Liver (tissue), 9 donors: ENCODE data around the gene SNX10. TPM values are rescaled to one million over a fixed set of nuclear protein-coding genes. Genes with fewer than 3 reads are reported as not detected.

ENCODE experiments used
- DNase-seq: peaks from one replicate; pipeline ENCODE4 v3.0.0-alpha.2; 2017; ENCODE audit warnings: low spot score
- H3K27ac ChIP-seq, 2 donors: one replicate each; pipeline ENCODE4 v1.7.0; 2013; ENCODE audit warnings: inconsistent platforms in 2 of 2, low read length in 2 of 2, control low read depth in 1 of 2, low read depth in 1 of 2, mild to moderate bottlenecking in 1 of 2
- H3K27me3 ChIP-seq, 4 donors: one replicate each; pipeline versions ENCODE4 v1.6.1 to v1.7.0; 2013; ENCODE audit warnings: low read length in 3 of 4, inconsistent platforms in 1 of 4, mild to moderate bottlenecking in 1 of 4, moderate library complexity in 1 of 4; ENCODE audit not compliant: control insufficient read depth in 4 of 4, insufficient read depth in 4 of 4
- H3K36me3 ChIP-seq, 4 donors: one replicate each; pipeline versions ENCODE4 v1.6.1 to v1.7.0; 2013; ENCODE audit warnings: low read length in 3 of 4, mild to moderate bottlenecking in 3 of 4, low read depth in 1 of 4, moderate library complexity in 1 of 4; ENCODE audit not compliant: control insufficient read depth in 4 of 4, insufficient read depth in 3 of 4
- H3K4me1 ChIP-seq, 4 donors: one replicate each; pipeline versions ENCODE4 v1.6.1 to v1.7.0; 2013; ENCODE audit warnings: low read length in 3 of 4, mild to moderate bottlenecking in 3 of 4, moderate library complexity in 1 of 4; ENCODE audit not compliant: control insufficient read depth in 4 of 4, insufficient read depth in 4 of 4
- H3K4me3 ChIP-seq, 3 donors: one replicate each; pipeline versions ENCODE4 v1.6.1 to v1.7.0; 2013; ENCODE audit warnings: low read length in 3 of 3, control low read depth in 1 of 3, low read depth in 1 of 3, mild to moderate bottlenecking in 1 of 3
- H3K9ac ChIP-seq, 2 donors: one replicate each; pipeline ENCODE4 v1.7.0; 2013; ENCODE audit warnings: low read length in 2 of 2, mild to moderate bottlenecking in 2 of 2, moderate library complexity in 2 of 2, control low read depth in 1 of 2, low read depth in 1 of 2
- H3K9me3 ChIP-seq, 4 donors: one replicate each; pipeline versions ENCODE4 v1.6.1 to v1.7.0; 2013; ENCODE audit warnings: low read length in 3 of 4; ENCODE audit not compliant: control insufficient read depth in 4 of 4
- EGR1 ChIP-seq, 2 donors: IDR thresholded peaks; 2 replicates each; pipeline ENCODE4 v1.6.1; 2016 to 2018; ENCODE audit warnings: antibody characterized with exemption in 2 of 2, low read depth in 2 of 2
- FOXA2 ChIP-seq: IDR thresholded peaks from 2 replicates; pipeline ENCODE4 v1.6.1; 2016; ENCODE audit warnings: antibody characterized with exemption
- GABPA ChIP-seq, 2 donors: IDR thresholded peaks in 1 of 2; conservative IDR thresholded peaks in 1 of 2; 2 replicates each; pipeline ENCODE4 v1.6.1; 2016; ENCODE audit warnings: antibody characterized with exemption in 2 of 2, mild to moderate bottlenecking in 1 of 2, moderate library complexity in 1 of 2
- HNF4A ChIP-seq, 2 donors: conservative IDR thresholded peaks; 2 replicates each; pipeline ENCODE4 v1.6.1; 2016; ENCODE audit warnings: antibody characterized with exemption in 2 of 2, mild to moderate bottlenecking in 2 of 2
- HNF4G ChIP-seq: IDR thresholded peaks from 2 replicates; pipeline ENCODE4 v1.6.1; 2016; ENCODE audit warnings: antibody characterized with exemption
- NR2F2 ChIP-seq: IDR thresholded peaks from 2 replicates; pipeline ENCODE4 v1.6.1; 2016; ENCODE audit warnings: antibody characterized with exemption
- RXRA ChIP-seq, 2 donors: IDR thresholded peaks; 2 replicates each; pipeline ENCODE4 v1.6.1; 2017 to 2018; ENCODE audit warnings: antibody characterized with exemption in 2 of 2, mild to moderate bottlenecking in 1 of 2
- TAF1 ChIP-seq: conservative IDR thresholded peaks from 2 replicates; pipeline ENCODE4 v1.6.1; 2016; ENCODE audit warnings: antibody characterized with exemption, mild to moderate bottlenecking
- WGBS: extraction: QIAGEN DNeasy Blood & Tissue Kit; methylation state at CpG from one replicate; pipeline ENCODE4 v1.1.7; 2013; 5-methylcytosine and 5-hydroxymethylcytosine counted together
- polyA plus RNA-seq, 2 donors: library from polyadenylated mRNA; stranded (reverse) in 1 of 2; unstranded in 1 of 2; fragments of 200-250 nt in 1 of 2; fragments of >200 nt in 1 of 2; fragmentation: Nextera tagmentation in 1 of 2; extraction: Ambion mirVana in 1 of 2; gene quantifications; one replicate each; pipeline versions ENCODE4 v1.2.1 to v1.2.3, GENCODE V29; 2013 to 2015
- total RNA-seq, 2 donors: library from RNA; depleted of rRNA; stranded (reverse); fragments of >200 nt; gene quantifications; one replicate each; pipeline ENCODE4 v1.2.3, GENCODE V29; 2014
- TF ChIP-seq, protein P1 (sequence below): IDR thresholded peaks from 2 replicates; pipeline ENCODE4 v1.6.1; 2016; ENCODE audit warnings: antibody characterized with exemption
- TF ChIP-seq, protein P2 (sequence below): IDR thresholded peaks from 2 replicates; pipeline ENCODE4 v1.6.1; 2016; ENCODE audit warnings: antibody characterized with exemption
- TF ChIP-seq, protein P3 (sequence below): IDR thresholded peaks from 2 replicates; pipeline ENCODE4 v1.6.1; 2016; ENCODE audit warnings: antibody characterized with exemption
- TF ChIP-seq, protein P4 (sequence below): fragments of 150-350 bp; IDR thresholded peaks from 2 replicates; pipeline ENCODE4 v1.5.1; 2017; ENCODE audit warnings: improper control_type of control experiment, low read depth, low read length; ENCODE audit not compliant: missing input control
- donor health status: healthy.
- donor health status: healthy.
- donor health status: healthy.
- donor health status: healthy.
- donor health status: healthy.

SNX10 gene
- total and polyA plus RNA-seq, 4 donors: 5.9 to 15.9 (median 12.8) TPM

DNA sequence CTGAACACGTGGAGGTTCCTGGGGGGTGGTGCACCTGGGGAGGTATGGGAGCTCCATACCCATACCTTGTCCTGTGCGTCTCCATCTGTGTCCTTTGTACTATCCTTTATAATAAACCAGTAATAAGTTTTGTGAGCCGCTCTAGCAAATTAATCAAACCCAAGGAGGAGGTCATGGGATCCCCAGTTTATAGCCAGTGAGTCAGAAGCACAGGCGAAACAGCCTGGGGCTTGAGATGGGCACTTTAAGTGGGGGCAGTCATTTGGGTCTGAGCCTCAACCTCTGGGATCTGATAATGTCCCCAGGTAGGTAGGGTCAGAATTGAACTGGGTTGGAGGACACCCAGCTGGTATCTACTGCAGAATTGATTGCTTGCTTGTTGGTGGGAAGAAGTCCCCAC lies 16.9 kb downstream of the SNX10 start:
- 98% methylated on average over 4 of the region's 4 CpGs for WGBS
- Histone ChIP-seq H3K27ac (peak overlapping the region in 1 of 2 donors; percentile 96), H3K4me3 (no peak overlapping the region), H3K4me1 (peaks cover 3 to 14% (median 5%) of the 10 kb centered on the region in 4 donors), H3K27me3 (no peaks in the 10 kb centered on the region), H3K9ac (no peak overlapping the region), H3K36me3 (no peaks in the 10 kb centered on the region), H3K9me3 (no peaks in the 10 kb centered on the region)
- TF ChIP-seq HNF4A (conservative IDR thresholded peaks at IDR 0.05): no peak
- no peak for TF ChIP-seq NR2F2
- TF ChIP-seq, protein P1, sequence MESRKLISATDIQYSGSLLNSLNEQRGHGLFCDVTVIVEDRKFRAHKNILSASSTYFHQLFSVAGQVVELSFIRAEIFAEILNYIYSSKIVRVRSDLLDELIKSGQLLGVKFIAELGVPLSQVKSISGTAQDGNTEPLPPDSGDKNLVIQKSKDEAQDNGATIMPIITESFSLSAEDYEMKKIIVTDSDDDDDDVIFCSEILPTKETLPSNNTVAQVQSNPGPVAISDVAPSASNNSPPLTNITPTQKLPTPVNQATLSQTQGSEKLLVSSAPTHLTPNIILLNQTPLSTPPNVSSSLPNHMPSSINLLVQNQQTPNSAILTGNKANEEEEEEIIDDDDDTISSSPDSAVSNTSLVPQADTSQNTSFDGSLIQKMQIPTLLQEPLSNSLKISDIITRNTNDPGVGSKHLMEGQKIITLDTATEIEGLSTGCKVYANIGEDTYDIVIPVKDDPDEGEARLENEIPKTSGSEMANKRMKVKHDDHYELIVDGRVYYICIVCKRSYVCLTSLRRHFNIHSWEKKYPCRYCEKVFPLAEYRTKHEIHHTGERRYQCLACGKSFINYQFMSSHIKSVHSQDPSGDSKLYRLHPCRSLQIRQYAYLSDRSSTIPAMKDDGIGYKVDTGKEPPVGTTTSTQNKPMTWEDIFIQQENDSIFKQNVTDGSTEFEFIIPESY: no peak
- no peak for TF ChIP-seq HNF4G
- no peak for TF ChIP-seq TAF1
- DNase-seq: no peak

DNA sequence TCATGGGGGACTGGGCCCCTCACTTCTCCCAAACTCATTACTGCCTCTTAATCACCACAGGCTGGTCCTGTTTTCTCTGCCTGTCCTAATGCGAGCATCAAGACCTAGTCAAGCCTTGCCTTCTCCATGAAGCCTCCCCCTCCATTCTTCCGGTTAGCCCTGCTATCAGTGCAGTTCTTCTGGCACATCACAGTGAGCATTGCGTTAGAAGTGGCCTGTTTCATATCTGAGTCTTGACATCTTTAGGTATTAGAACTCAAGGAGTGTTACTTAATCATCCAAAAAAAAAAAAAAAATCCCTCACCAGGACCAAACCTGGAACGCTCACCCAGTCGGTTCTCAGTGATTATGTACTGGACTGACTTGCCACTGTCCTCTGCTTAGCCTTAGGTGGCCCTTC lies 17.4 kb downstream of the SNX10 start:
- no peak overlapping the region for H3K27ac ChIP-seq
- H3K27me3 ChIP-seq: no peaks in the 10 kb centered on the region
- no peak overlapping the region for H3K4me3 ChIP-seq
- TF ChIP-seq GABPA (IDR thresholded peaks at IDR 0.05 in 1 of 2, conservative IDR thresholded peaks at IDR 0.05 in 1 of 2) (no peak), TAF1 (no peak), HNF4A (conservative IDR thresholded peaks at IDR 0.05) (no peak)
- TF ChIP-seq, protein P2, sequence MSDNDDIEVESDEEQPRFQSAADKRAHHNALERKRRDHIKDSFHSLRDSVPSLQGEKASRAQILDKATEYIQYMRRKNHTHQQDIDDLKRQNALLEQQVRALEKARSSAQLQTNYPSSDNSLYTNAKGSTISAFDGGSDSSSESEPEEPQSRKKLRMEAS: no peak
- DNase-seq: no peak
- H3K9ac ChIP-seq: no peak overlapping the region
- WGBS: 95% methylated on average over 5 of the region's 5 CpGs
- H3K4me1 ChIP-seq: peaks cover 4 to 14% (median 5%) of the 10 kb centered on the region in 4 donors
- H3K36me3 ChIP-seq: no peaks in the 10 kb centered on the region
- no peaks in the 10 kb centered on the region for H3K9me3 ChIP-seq

DNA sequence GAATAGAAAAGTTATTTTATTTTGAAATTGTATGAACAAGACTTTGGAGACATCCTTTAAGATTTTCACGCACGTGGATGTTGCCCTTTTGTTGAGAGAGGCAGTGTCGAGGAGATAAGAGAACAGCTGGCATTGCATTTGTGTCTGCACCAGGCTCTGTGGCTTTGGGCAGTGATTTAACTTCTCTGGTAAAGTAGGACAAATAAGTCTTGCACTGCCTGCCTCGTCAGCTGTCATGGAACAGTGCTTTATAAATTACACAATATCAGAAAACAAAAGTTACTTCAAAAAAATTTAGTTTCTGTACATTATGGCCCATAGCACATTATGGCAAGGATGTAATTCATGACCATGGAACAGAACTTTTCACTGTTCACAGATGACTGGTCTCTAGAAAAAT lies 20.1 kb downstream of the SNX10 start:
- H3K4me3 ChIP-seq: no peak overlapping the region
- H3K9ac ChIP-seq: no peak overlapping the region
- no peak overlapping the region for H3K27ac ChIP-seq
- TF ChIP-seq RXRA (IDR thresholded peaks at IDR 0.05) (no peak), EGR1 (IDR thresholded peaks at IDR 0.05; ENCODE audit: low read depth in 2 of 2) (no peak), HNF4G (no peak), FOXA2 (no peak)
- TF ChIP-seq, protein P2: no peak
- TF ChIP-seq, protein P3, sequence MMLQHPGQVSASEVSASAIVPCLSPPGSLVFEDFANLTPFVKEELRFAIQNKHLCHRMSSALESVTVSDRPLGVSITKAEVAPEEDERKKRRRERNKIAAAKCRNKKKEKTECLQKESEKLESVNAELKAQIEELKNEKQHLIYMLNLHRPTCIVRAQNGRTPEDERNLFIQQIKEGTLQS: no peak
- TF ChIP-seq, protein P1: no peak
- TF ChIP-seq, protein P4, sequence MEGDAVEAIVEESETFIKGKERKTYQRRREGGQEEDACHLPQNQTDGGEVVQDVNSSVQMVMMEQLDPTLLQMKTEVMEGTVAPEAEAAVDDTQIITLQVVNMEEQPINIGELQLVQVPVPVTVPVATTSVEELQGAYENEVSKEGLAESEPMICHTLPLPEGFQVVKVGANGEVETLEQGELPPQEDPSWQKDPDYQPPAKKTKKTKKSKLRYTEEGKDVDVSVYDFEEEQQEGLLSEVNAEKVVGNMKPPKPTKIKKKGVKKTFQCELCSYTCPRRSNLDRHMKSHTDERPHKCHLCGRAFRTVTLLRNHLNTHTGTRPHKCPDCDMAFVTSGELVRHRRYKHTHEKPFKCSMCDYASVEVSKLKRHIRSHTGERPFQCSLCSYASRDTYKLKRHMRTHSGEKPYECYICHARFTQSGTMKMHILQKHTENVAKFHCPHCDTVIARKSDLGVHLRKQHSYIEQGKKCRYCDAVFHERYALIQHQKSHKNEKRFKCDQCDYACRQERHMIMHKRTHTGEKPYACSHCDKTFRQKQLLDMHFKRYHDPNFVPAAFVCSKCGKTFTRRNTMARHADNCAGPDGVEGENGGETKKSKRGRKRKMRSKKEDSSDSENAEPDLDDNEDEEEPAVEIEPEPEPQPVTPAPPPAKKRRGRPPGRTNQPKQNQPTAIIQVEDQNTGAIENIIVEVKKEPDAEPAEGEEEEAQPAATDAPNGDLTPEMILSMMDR: no peak
- H3K27me3 ChIP-seq: no peaks in the 10 kb centered on the region
- H3K9me3 ChIP-seq: no peaks in the 10 kb centered on the region
- no peak for DNase-seq
- H3K36me3 ChIP-seq: no peaks in the 10 kb centered on the region
- 74% methylated on average over 4 of the region's 4 CpGs for WGBS
- peaks cover 0 to 5% (median under 1%) of the 10 kb centered on the region in 4 donors for H3K4me1 ChIP-seq
